ENCODE results near the gene TMEM26. TPM values are rescaled to one million over a fixed set of nuclear protein-coding genes. Genes with fewer than 3 reads are reported as not detected.

Gene TMEM26
- total and polyA plus RNA-seq, 12 donors: 0.06 to 0.88 (median 0.32) TPM

DNA sequence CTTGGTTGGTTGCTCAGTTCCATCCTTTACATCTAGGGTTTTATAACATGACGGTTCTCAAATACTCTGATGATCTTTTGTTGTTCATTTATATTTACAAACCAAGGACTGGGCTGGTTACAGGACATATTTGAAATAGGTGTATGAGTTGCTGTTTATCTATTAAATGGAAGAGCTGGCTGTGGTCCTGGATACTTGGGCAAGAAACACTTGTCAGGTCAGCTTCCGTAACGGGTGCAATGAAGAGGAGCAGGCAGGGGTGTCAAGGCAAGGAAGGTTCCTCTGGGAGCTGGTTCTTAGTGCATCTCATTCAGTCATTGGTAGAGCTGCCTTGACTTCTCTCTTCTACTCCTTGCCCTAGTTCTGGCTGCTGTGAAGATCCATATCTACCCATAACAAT lies 4.8 kb upstream of the TMEM26 start:
- intact Hi-C loops (cut with DNase I): no loop called here
- Histone ChIP-seq H3K4me1 (peaks cover 0 to 14% (median 6%) of the 10 kb centered on the region in 9 donors), H3K36me3 (no peaks in the 10 kb centered on the region), H3K27ac (no peak overlapping the region), H3K9me3 (no peaks in the 10 kb centered on the region), H3K4me3 (no peak overlapping the region), H3K27me3 (peaks cover 0 to 18% (median 9%) of the 10 kb centered on the region in 7 donors)
- DNase-seq: no peak
- WGBS, 2 donors: 96 to 99% methylated on average over 3 of the region's 3 CpGs
- ATAC-seq: no peak
- TF ChIP-seq, protein P1, sequence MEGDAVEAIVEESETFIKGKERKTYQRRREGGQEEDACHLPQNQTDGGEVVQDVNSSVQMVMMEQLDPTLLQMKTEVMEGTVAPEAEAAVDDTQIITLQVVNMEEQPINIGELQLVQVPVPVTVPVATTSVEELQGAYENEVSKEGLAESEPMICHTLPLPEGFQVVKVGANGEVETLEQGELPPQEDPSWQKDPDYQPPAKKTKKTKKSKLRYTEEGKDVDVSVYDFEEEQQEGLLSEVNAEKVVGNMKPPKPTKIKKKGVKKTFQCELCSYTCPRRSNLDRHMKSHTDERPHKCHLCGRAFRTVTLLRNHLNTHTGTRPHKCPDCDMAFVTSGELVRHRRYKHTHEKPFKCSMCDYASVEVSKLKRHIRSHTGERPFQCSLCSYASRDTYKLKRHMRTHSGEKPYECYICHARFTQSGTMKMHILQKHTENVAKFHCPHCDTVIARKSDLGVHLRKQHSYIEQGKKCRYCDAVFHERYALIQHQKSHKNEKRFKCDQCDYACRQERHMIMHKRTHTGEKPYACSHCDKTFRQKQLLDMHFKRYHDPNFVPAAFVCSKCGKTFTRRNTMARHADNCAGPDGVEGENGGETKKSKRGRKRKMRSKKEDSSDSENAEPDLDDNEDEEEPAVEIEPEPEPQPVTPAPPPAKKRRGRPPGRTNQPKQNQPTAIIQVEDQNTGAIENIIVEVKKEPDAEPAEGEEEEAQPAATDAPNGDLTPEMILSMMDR (IDR thresholded peaks at IDR 0.05): no peak

- intact Hi-C loops (cut with DNase I): no loop called here
- TF ChIP-seq, protein P1 (IDR thresholded peaks at IDR 0.05): no peak
- WGBS, 2 donors: 53 to 64% methylated on average over 4 of the region's 4 CpGs
- Histone ChIP-seq H3K27me3 (peaks cover 0 to 35% (median 22%) of the 10 kb centered on the region in 7 donors), H3K4me1 (peaks cover 0 to 24% (median 8%) of the 10 kb centered on the region in 9 donors), H3K36me3 (no peaks in the 10 kb centered on the region), H3K27ac (no peak overlapping the region), H3K9me3 (no peaks in the 10 kb centered on the region), H3K4me3 (no peak overlapping the region)
- no peak for DNase-seq
- peak in 1 of 8 donors; percentile 56 for ATAC-seq
Observed at GRCh38 chr10:61456095-61456789, 3.1 kb upstream of the TMEM26 start.

DNA sequence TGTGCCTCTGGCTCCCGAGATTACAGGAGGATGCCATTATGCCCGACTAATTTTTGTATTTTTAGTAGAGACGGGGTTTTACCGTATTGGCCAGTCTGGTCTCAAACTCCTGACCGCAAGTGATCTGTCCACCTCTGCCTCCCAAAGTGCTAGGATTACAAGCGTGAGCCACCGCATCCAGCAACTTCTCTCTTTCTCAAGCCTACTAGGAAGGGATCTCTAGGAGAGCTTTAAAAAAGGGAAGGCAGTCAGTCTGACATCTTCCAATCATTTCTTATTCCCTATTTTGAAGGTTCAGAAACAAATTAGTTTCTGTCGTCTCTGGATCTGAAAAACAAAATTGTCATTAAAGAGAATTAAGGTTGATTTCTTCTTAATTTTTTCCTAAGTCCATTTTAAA lies 2.5 kb upstream of the TMEM26 start:
- TF ChIP-seq, protein P1 (IDR thresholded peaks at IDR 0.05): no peak
- Histone ChIP-seq H3K27ac (no peak overlapping the region), H3K27me3 (peaks cover 0 to 39% (median 22%) of the 10 kb centered on the region in 7 donors), H3K9me3 (no peaks in the 10 kb centered on the region), H3K4me1 (peaks cover 0 to 24% (median 8%) of the 10 kb centered on the region in 9 donors), H3K36me3 (no peaks in the 10 kb centered on the region), H3K4me3 (no peak overlapping the region)
- intact Hi-C loops (cut with DNase I): no loop called here
- DNase-seq (no peak), ATAC-seq (no peak)
- 92 to 97% methylated on average over 8 of the region's 8 CpGs for WGBS, 2 donors

DNA sequence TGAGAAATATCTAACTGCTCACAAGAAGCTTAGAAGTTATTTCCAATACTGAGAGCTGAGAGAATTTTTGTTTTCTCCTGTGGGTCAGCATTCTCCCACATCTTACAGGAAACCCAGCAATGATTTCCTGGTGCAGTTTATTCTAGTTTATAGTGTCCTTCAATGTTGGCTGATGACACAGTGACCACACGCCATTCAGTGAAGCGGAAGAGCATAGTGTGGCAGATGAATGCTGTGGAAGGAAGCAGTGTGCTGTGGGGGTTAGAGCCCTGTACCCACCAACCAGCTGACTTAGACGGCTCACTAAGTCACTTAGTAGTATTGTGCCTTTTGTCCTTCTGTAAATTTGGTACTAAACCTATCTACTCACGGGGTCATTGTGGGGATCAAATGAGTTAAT lies 1.4 kb upstream of the TMEM26 start:
- Histone ChIP-seq H3K9me3 (no peaks in the 10 kb centered on the region), H3K4me1 (peaks cover 0 to 24% (median 8%) of the 10 kb centered on the region in 9 donors), H3K27ac (no peak overlapping the region), H3K36me3 (no peaks in the 10 kb centered on the region), H3K4me3 (no peak overlapping the region), H3K27me3 (peaks cover 0 to 39% (median 22%) of the 10 kb centered on the region in 7 donors)
- TF ChIP-seq, protein P1 (IDR thresholded peaks at IDR 0.05): no peak
- 90 to 96% methylated on average over 4 of the region's 4 CpGs for WGBS, 2 donors
- intact Hi-C loops (cut with DNase I): no loop called here
- DNase-seq (no peak), ATAC-seq (no peak)
